Peyer's patch (tissue), 4 donors: ENCODE data around the gene OMG. TPM values are rescaled to one million over a fixed set of nuclear protein-coding genes. Genes with fewer than 3 reads are reported as not detected.

ENCODE experiments used
- DNase-seq, 3 donors: peaks; one replicate each; pipeline ENCODE4 v3.0.0-alpha.2; 2017 to 2019
- H3K27ac ChIP-seq, 4 donors: fragments of 200-600 bp; sonication (generic); one replicate each; pipeline ENCODE4 v1.5.1; 2016 to 2019
- H3K27me3 ChIP-seq, 2 donors: fragments of 200-600 bp; sonication (generic); one replicate each; pipeline ENCODE4 v1.5.1; 2019
- H3K36me3 ChIP-seq, 3 donors: fragments of 200-600 bp; sonication (generic); one replicate each; pipeline ENCODE4 v1.5.1; 2016 to 2019
- H3K4me1 ChIP-seq, 4 donors: fragments of 200-600 bp; sonication (generic); one replicate each; pipeline ENCODE4 v1.5.1; 2016 to 2019
- H3K4me3 ChIP-seq, 4 donors: fragments of 200-600 bp; sonication (generic); 1 replicate in 3 of 4; 2 replicates in 1 of 4; pipeline ENCODE4 v1.5.1; 2016 to 2019; ENCODE audit warnings: mild to moderate bottlenecking in 1 of 4
- H3K9me3 ChIP-seq, 4 donors: fragments of 200-600 bp; sonication (generic); one replicate each; pipeline ENCODE4 v1.5.1; 2016 to 2019; ENCODE audit warnings: mild to moderate bottlenecking in 1 of 4
- CTCF ChIP-seq, 6 experiments: fragments of 450-650 bp in 4 of 6; fragments of 200-600 bp in 2 of 6; sonication (generic) in 1 of 6; IDR thresholded peaks; one replicate each; pipeline ENCODE4 v1.5.1; 2017 to 2019; ENCODE audit warnings: antibody characterized with exemption in 6 of 6, mild to moderate bottlenecking in 3 of 6, moderate library complexity in 1 of 6
- POLR2A ChIP-seq, 2 donors: fragments of 450-650 bp; IDR thresholded peaks; one replicate each; pipeline ENCODE4 v1.5.1; 2017; ENCODE audit warnings: antibody characterized with exemption in 2 of 2, mild to moderate bottlenecking in 2 of 2, moderate library complexity in 2 of 2
- total RNA-seq, 4 donors: library from RNA; depleted of rRNA; stranded (reverse); fragments of >200 nt; gene quantifications; one replicate each; pipeline ENCODE4 v1.1.0, GENCODE V29; 2016

OMG gene
- total RNA-seq, 4 donors from 2014 or later: not detected

GRCh38 chr17:31260151-31260550, 36.9 kb downstream of the OMG start:
- Histone ChIP-seq H3K9me3 (no peaks in the 10 kb centered on the region), H3K27ac (no peak overlapping the region), H3K4me1 (no peaks in the 10 kb centered on the region), H3K27me3 (no peaks in the 10 kb centered on the region), H3K36me3 (peaks cover 0 to 9% (median 0%) of the 10 kb centered on the region in 3 donors), H3K4me3 (no peak overlapping the region)
- no peak for DNase-seq
- no peak for TF ChIP-seq POLR2A (IDR thresholded peaks at IDR 0.05)
- no peak for TF ChIP-seq CTCF (IDR thresholded peaks at IDR 0.05)

- no peak overlapping the region for H3K4me3 ChIP-seq
- no peaks in the 10 kb centered on the region for H3K9me3 ChIP-seq
- H3K27me3 ChIP-seq: no peaks in the 10 kb centered on the region
- TF ChIP-seq CTCF (IDR thresholded peaks at IDR 0.05): no peak
- TF ChIP-seq POLR2A (IDR thresholded peaks at IDR 0.05): no peak
- H3K27ac ChIP-seq: no peak overlapping the region
- peaks cover 0 to 8% (median 0%) of the 10 kb centered on the region in 3 donors for H3K36me3 ChIP-seq
- H3K4me1 ChIP-seq: no peaks in the 10 kb centered on the region
- DNase-seq: no peak
These were observed 40.1 kb downstream of the OMG start for GRCh38 chr17:31256936-31257335.

GRCh38 chr17:31254654-31255053, 42.4 kb downstream of the OMG start:
- no peaks in the 10 kb centered on the region for H3K27me3 ChIP-seq
- no peak overlapping the region for H3K27ac ChIP-seq
- H3K36me3 ChIP-seq: peaks cover 0 to 3% (median 0%) of the 10 kb centered on the region in 3 donors
- TF ChIP-seq CTCF (IDR thresholded peaks at IDR 0.05) (no peak), POLR2A (IDR thresholded peaks at IDR 0.05) (no peak)
- no peaks in the 10 kb centered on the region for H3K9me3 ChIP-seq
- DNase-seq: no peak
- no peak overlapping the region for H3K4me3 ChIP-seq
- peaks cover 0 to 3% (median 0%) of the 10 kb centered on the region in 4 donors for H3K4me1 ChIP-seq

- DNase-seq: no peak
- H3K27ac ChIP-seq: no peak overlapping the region
- peaks cover 0 to 3% (median 0%) of the 10 kb centered on the region in 4 donors for H3K4me1 ChIP-seq
- H3K4me3 ChIP-seq: no peak overlapping the region
- H3K27me3 ChIP-seq: no peaks in the 10 kb centered on the region
- H3K36me3 ChIP-seq: peaks cover 0 to 3% (median 0%) of the 10 kb centered on the region in 3 donors
- H3K9me3 ChIP-seq: no peaks in the 10 kb centered on the region
- TF ChIP-seq CTCF (IDR thresholded peaks at IDR 0.05) (no peak), POLR2A (IDR thresholded peaks at IDR 0.05) (no peak)
These were observed 44.3 kb downstream of the OMG start for GRCh38 chr17:31252741-31253140.

GRCh38 chr17:31251970-31252328, 45.1 kb downstream of the OMG start:
- Histone ChIP-seq H3K36me3 (peaks cover 0 to 3% (median 0%) of the 10 kb centered on the region in 3 donors), H3K4me1 (peaks cover 0 to 3% (median 0%) of the 10 kb centered on the region in 4 donors), H3K27ac (no peak overlapping the region), H3K9me3 (no peaks in the 10 kb centered on the region), H3K27me3 (no peaks in the 10 kb centered on the region), H3K4me3 (no peak overlapping the region)
- TF ChIP-seq CTCF (IDR thresholded peaks at IDR 0.05): no peak
- TF ChIP-seq POLR2A (IDR thresholded peaks at IDR 0.05): no peak
- no peak for DNase-seq
